ENCODE data around the gene SMURF1. TPM values are rescaled to one million over a fixed set of nuclear protein-coding genes. Genes with fewer than 3 reads are reported as not detected.
A peak's percentile ranks its signal among the peaks of the same experiment; 100 is the strongest.

SMURF1 gene
- total and polyA plus RNA-seq, 2 of the 4 experiments (the other 2 are of a cell fraction): 13.4 to 20.3 TPM

DNA sequence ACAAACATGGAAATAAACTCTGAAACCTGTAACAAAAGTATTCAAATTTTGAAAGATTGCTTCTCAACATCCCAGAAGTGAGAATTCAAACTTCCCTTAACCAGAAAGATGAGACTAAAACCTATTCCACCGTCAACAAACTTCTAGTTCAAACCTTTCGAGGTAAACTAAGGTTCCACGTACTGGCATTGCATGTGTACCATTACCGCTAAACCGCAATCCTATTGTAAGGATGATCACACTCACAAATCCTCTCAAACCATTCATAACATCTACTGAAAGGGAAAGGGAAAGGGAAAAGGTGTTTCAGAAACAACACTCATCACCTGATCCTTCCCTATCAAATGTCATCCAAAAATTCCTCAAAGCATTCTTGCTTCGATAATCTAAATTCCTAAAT lies 3.1 kb downstream of the SMURF1 start:
- peak overlapping the region; percentile 83; the same call in 1 of the 2 replicates for H3K9ac ChIP-seq (ENCODE audit: low read depth, low read length)
- peak overlapping the region; percentile 75; the same call in 1 of the 2 replicates for H2AK5ac ChIP-seq (ENCODE audit: low read depth, low read length)
- in situ Hi-C loops (cut with MboI; ENCODE audit: low sequenced_read_pairs): no loop called here
- no peaks in the 10 kb centered on the region for H3K36me3 ChIP-seq (ENCODE audit: control insufficient read depth, insufficient read depth, low read length)
- no peak overlapping the region for H3K56ac ChIP-seq (ENCODE audit: extremely low read depth, insufficient read depth, low read length)
- H3K4me2 ChIP-seq (ENCODE audit: low read depth, low read length): peak overlapping the region; percentile 72; the same call in 1 of the 2 replicates
- H4K8ac ChIP-seq (ENCODE audit: low read depth in 2 of 2, low read length in 2 of 2): peak overlapping the region; percentile 10 to 82; a peak in 3 of 4 replicates
- H3K9me1 ChIP-seq (ENCODE audit: insufficient read depth, low read length): peaks cover 6% of the 10 kb centered on the region
- no peaks in the 10 kb centered on the region for H3K27me3 ChIP-seq (ENCODE audit: control insufficient read depth, insufficient read depth, low read length)
- peaks cover 13% of the 10 kb centered on the region for H3K4me1 ChIP-seq (ENCODE audit: control insufficient read depth, insufficient read depth, low read length)
- BruUV-seq (replicated peaks): no TSS peak
- peak overlapping the region; percentile 69; the same call in 1 of the 2 replicates for H4K5ac ChIP-seq (ENCODE audit: low read depth, low read length)
- peak overlapping the region; percentile 68 for H2BK5ac ChIP-seq (ENCODE audit: low read depth, low read length, poor library complexity, severe bottlenecking)
- dilution Hi-C loops (cut with HindIII; ENCODE audit: low sequenced_read_pairs, unreplicated experiment): no loop called here
- no peak overlapping the region for H2AK9ac ChIP-seq (replicated peaks; ENCODE audit: low read depth, low read length, poor library complexity)
- H3K14ac ChIP-seq (replicated peaks; ENCODE audit: low read depth, low read length): peak overlapping the region; percentile 34
- H2BK120ac ChIP-seq (ENCODE audit: low read depth, low read length): peak overlapping the region; percentile 39; the same call in 1 of the 2 replicates
- no peak overlapping the region for H3K27ac ChIP-seq (ENCODE audit: insufficient read depth, low read length)
- peaks cover 36% of the 10 kb centered on the region for H4K20me1 ChIP-seq (ENCODE audit: insufficient read depth, low read length)
- no peak for DNase-seq
- CTCF ChIA-PET: no interaction called here
- H3K79me1 ChIP-seq (ENCODE audit: low read depth in 1 of 2, low read length in 2 of 2): peaks cover 8 to 44% of the 10 kb centered on the region in 2 experiments; a peak in 3 of 4 replicates
- no peaks in the 10 kb centered on the region for H3K9me3 ChIP-seq (ENCODE audit: control insufficient read depth, insufficient read depth, low read length)
- H3K18ac ChIP-seq (ENCODE audit: low read depth, low read length): peak overlapping the region; percentile 64; the same call in 1 of the 2 replicates
- no peak for ATAC-seq (ENCODE audit: low read depth)
- H3K23ac ChIP-seq (ENCODE audit: low read depth, low read length): peak overlapping the region; percentile 79
- no CpG with 5 or more reads among the region's 6 CpGs for WGBS, 2 experiments (ENCODE audit: extremely low coverage in 2 of 2, insufficient read length in 1 of 2)
- H4K91ac ChIP-seq (ENCODE audit: insufficient read depth, low read depth, low read length): peak overlapping the region; percentile 16; the same call in 1 of the 2 replicates
- H3K4me3 ChIP-seq (ENCODE audit: insufficient read depth, low read depth, low read length): no peak overlapping the region; the same call in 1 of the 2 replicates
- H2BK20ac ChIP-seq (ENCODE audit: low read depth, low read length): peak overlapping the region; percentile 87
- H3K4ac ChIP-seq (ENCODE audit: low read depth, low read length): peak overlapping the region; percentile 55; the same call in 1 of the 2 replicates
- no peak overlapping the region for H2AFZ ChIP-seq (replicated peaks; ENCODE audit: low read length, poor library complexity)
- POLR2A ChIA-PET (ENCODE audit: unreplicated experiment): no interaction called here
- peak overlapping the region; percentile 12; the same call in 2 of the 3 replicates for H2BK15ac ChIP-seq (ENCODE audit: low read depth, low read length)
- TF ChIP-seq NFE2L2 (IDR thresholded peaks at IDR 0.05; ENCODE audit: low read depth, low read length) (no peak), RAD21 (IDR thresholded peaks at IDR 0.05; ENCODE audit: low read length) (no peak), USF2 (IDR thresholded peaks at IDR 0.05; ENCODE audit: low read depth, low read length) (no peak), MXI1 (IDR thresholded peaks at IDR 0.05; ENCODE audit: borderline replicate concordance, low read depth, low read length) (no peak), ELK1 (IDR thresholded peaks at IDR 0.05; ENCODE audit: borderline replicate concordance, low read depth, low read length) (no peak), BHLHE40 (IDR thresholded peaks at IDR 0.05; ENCODE audit: low read depth, low read length) (no peak), POLR2A (IDR thresholded peaks at IDR 0.05; ENCODE audit: low read depth, low read length) (no peak), RCOR1 (IDR thresholded peaks at IDR 0.05; ENCODE audit: insufficient replicate concordance, low read length) (no peak), MAFK (IDR thresholded peaks at IDR 0.05; ENCODE audit: low read depth, low read length) (no peak), CHD1 (IDR thresholded peaks at IDR 0.05; ENCODE audit: low read depth, low read length) (no peak), MAZ (IDR thresholded peaks at IDR 0.05; ENCODE audit: borderline replicate concordance, low read depth, low read length) (no peak), SMC3 (IDR thresholded peaks at IDR 0.05; ENCODE audit: low read depth, low read length) (no peak), FOS (IDR thresholded peaks at IDR 0.05; ENCODE audit: low read depth, low read length) (no peak), CEBPB (IDR thresholded peaks at IDR 0.05; ENCODE audit: low read depth, low read length) (no peak), RFX5 (IDR thresholded peaks at IDR 0.05; ENCODE audit: low read depth, low read length) (no peak)
- TF ChIP-seq, protein P1, sequence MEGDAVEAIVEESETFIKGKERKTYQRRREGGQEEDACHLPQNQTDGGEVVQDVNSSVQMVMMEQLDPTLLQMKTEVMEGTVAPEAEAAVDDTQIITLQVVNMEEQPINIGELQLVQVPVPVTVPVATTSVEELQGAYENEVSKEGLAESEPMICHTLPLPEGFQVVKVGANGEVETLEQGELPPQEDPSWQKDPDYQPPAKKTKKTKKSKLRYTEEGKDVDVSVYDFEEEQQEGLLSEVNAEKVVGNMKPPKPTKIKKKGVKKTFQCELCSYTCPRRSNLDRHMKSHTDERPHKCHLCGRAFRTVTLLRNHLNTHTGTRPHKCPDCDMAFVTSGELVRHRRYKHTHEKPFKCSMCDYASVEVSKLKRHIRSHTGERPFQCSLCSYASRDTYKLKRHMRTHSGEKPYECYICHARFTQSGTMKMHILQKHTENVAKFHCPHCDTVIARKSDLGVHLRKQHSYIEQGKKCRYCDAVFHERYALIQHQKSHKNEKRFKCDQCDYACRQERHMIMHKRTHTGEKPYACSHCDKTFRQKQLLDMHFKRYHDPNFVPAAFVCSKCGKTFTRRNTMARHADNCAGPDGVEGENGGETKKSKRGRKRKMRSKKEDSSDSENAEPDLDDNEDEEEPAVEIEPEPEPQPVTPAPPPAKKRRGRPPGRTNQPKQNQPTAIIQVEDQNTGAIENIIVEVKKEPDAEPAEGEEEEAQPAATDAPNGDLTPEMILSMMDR (conservative IDR thresholded peaks at IDR 0.05; ENCODE audit: low read depth, low read length): no peak
- intact Hi-C loops (cut with micrococcal nuclease): loop anchor here (5.0 kb wide), 1 partner anchor 186 kb away; the partner anchor contains the start of gene ARPC1A
